A549 (cell line): Measurements from ENCODE around the gene ARHGAP20. TPM values are rescaled to one million over a fixed set of nuclear protein-coding genes. Genes with fewer than 3 reads are reported as not detected.

Source experiments
- ATAC-seq, 2 experiments: fragments of 200-7000 bp in 1 of 2; fragments of >200 bp in 1 of 2; cut with Nextera tagmentation in 1 of 2; cut with Tn5 transposase in 1 of 2; 3 replicates each; pipeline versions ENCODE4 v1.8.0 to v1.9.1; 2018 to 2020; ENCODE audit warnings: mild to moderate bottlenecking in 1 of 2, moderate library complexity in 1 of 2
- CTCF ChIA-PET: fragments of 300-600 bp; sonication (Branson Sonifier 250); formaldehyde crosslinking; extraction: SDS; loops from one replicate; lab custom pipeline; 2021; ENCODE audit warnings: antibody characterized with exemption, inconsistent platforms; lab: Yijun Ruan, JAX
- POLR2A ChIA-PET: fragments of 350-600 bp; formaldehyde crosslinking; extraction: SDS; loops from one replicate; lab custom pipeline; 2021; ENCODE audit warnings: antibody characterized with exemption, inconsistent platforms; lab: Yijun Ruan, JAX
- DNase-seq, 2 experiments: peaks; one replicate each; pipeline versions ENCODE4 v3.0.0 to v3.0.0-alpha.2; 2011 to 2016; ENCODE audit warnings: low read depth in 1 of 2, low spot score in 1 of 2
- FAIRE-seq: peaks from 2 replicates; lab custom pipeline; 2011; peaks lifted over from hg19 to GRCh38; lab: Jason Lieb, UNC
- H3K27ac ChIP-seq, 2 experiments: fragments of >200 bp; sonication (Bioruptor Twin); formaldehyde crosslinking; 3 replicates each; pipeline ENCODE4 v1.5.1; 2016 to 2017
- H3K4me1 ChIP-seq: fragments of >200 bp; sonication (Bioruptor Twin); formaldehyde crosslinking; 3 replicates; pipeline ENCODE4 v1.6.1; 2016
- H3K4me2 ChIP-seq: fragments of >200 bp; sonication (Bioruptor Twin); formaldehyde crosslinking; 3 replicates; pipeline ENCODE4 v1.6.1; 2016
- H3K4me3 ChIP-seq: fragments of >200 bp; sonication (Bioruptor Twin); formaldehyde crosslinking; 3 replicates; pipeline ENCODE4 v1.5.1; 2016
- H3K9me3 ChIP-seq: fragments of >200 bp; sonication (Bioruptor Twin); formaldehyde crosslinking; 3 replicates; pipeline ENCODE4 v1.6.1; 2016
- CBX2 ChIP-seq: fragments of 200-600 bp; sonication (generic); IDR thresholded peaks from 2 replicates; pipeline ENCODE4 v1.6.1; 2016; ENCODE audit warnings: low read depth, mild to moderate bottlenecking, borderline replicate concordance
- CHD2 ChIP-seq: fragments of 150-350 bp; IDR thresholded peaks from 2 replicates; pipeline ENCODE4 v1.6.1; 2014; ENCODE audit warnings: low read length; ENCODE audit not compliant: partially characterized antibody
- EHF ChIP-seq: fragments of 250-450 bp; sonication (Bioruptor Pico); IDR thresholded peaks from 2 replicates; pipeline ENCODE4 v1.5.0; 2020; ENCODE audit warnings: mild to moderate bottlenecking
- EHMT2 ChIP-seq: fragments of 200-600 bp; sonication (generic); IDR thresholded peaks from 2 replicates; pipeline ENCODE4 v1.6.1; 2016; ENCODE audit warnings: antibody characterized with exemption, low read depth, mild to moderate bottlenecking, moderate library complexity
- ESRRA ChIP-seq: fragments of 150-350 bp; IDR thresholded peaks from 2 replicates; pipeline ENCODE4 v1.6.1; 2014; ENCODE audit warnings: mild to moderate bottlenecking, low read length, borderline replicate concordance
- FOSB ChIP-seq: fragments of 250-450 bp; sonication (Bioruptor Pico); IDR thresholded peaks from 2 replicates; pipeline ENCODE4 v1.5.0; 2020; ENCODE audit warnings: mild to moderate bottlenecking, moderate library complexity
- HEYL ChIP-seq: fragments of 250-450 bp; sonication (Bioruptor Pico); IDR thresholded peaks from 2 replicates; pipeline ENCODE4 v1.8.0; 2021; ENCODE audit warnings: mild to moderate bottlenecking, moderate library complexity
- HOXA7 ChIP-seq: fragments of 250-450 bp; sonication (Bioruptor Pico); IDR thresholded peaks from 2 replicates; pipeline ENCODE4 v1.5.0; 2020; ENCODE audit warnings: mild to moderate bottlenecking, moderate library complexity
- JUNB ChIP-seq: fragments of >200 bp; sonication (Bioruptor Twin); formaldehyde crosslinking; IDR thresholded peaks from 2 replicates; pipeline ENCODE4 v1.6.1; 2016
- KDM5A ChIP-seq: fragments of 200-600 bp; sonication (generic); IDR thresholded peaks from 2 replicates; pipeline ENCODE4 v1.6.1; 2016; ENCODE audit warnings: antibody characterized with exemption, mild to moderate bottlenecking
- MAZ ChIP-seq: fragments of 150-350 bp; IDR thresholded peaks from 2 replicates; pipeline ENCODE4 v1.6.1; 2014; ENCODE audit warnings: antibody characterized with exemption, low read depth, low read length, borderline replicate concordance
- NR3C1 ChIP-seq: fragments of >200 bp; sonication (Bioruptor Twin); formaldehyde crosslinking; IDR thresholded peaks from 3 replicates; pipeline ENCODE4 v1.6.1; 2017
- PHF8 ChIP-seq: fragments of 200-600 bp; sonication (generic); IDR thresholded peaks from 2 replicates; pipeline ENCODE4 v1.6.1; 2016; ENCODE audit warnings: low read depth, mild to moderate bottlenecking, antibody characterized with exemption, moderate library complexity, borderline replicate concordance
- RAD21 ChIP-seq, 2 experiments: fragments of >200 bp in 1 of 2; sonication (Bioruptor Twin) in 1 of 2; formaldehyde crosslinking in 1 of 2; IDR thresholded peaks in 1 of 2; conservative IDR thresholded peaks in 1 of 2; 2 replicates in 1 of 2; 3 replicates in 1 of 2; pipeline ENCODE4 v1.6.1; 2012 to 2018; ENCODE audit warnings: inconsistent platforms in 1 of 2
- RFX5 ChIP-seq: fragments of 450-650 bp; IDR thresholded peaks from 2 replicates; pipeline ENCODE4 v1.7.1; 2014; ENCODE audit warnings: antibody characterized with exemption, mild to moderate bottlenecking, moderate library complexity
- SMC3 ChIP-seq: fragments of >200 bp; sonication (Bioruptor Twin); formaldehyde crosslinking; IDR thresholded peaks from 3 replicates; pipeline ENCODE4 v1.6.1; 2018; ENCODE audit warnings: inconsistent platforms
- ZNF302 ChIP-seq: fragments of 250-450 bp; sonication (Bioruptor Pico); IDR thresholded peaks from 2 replicates; pipeline ENCODE4 v1.9.0; 2021; ENCODE audit warnings: inconsistent platforms, mild to moderate bottlenecking, moderate library complexity
- ZSCAN20 ChIP-seq: fragments of 250-450 bp; sonication (Bioruptor Pico); IDR thresholded peaks from 2 replicates; pipeline ENCODE4 v1.8.0; 2022; ENCODE audit warnings: mild to moderate bottlenecking, moderate library complexity
- WGBS: methylation state at CpG from one replicate; pipeline ENCODE4 v1.1.6; 2017; ENCODE audit errors: missing lambda C conversion rate; 5-methylcytosine and 5-hydroxymethylcytosine counted together
- polyA plus RNA-seq, 4 experiments: library from polyadenylated mRNA; depleted of rRNA in 3 of 4; stranded (reverse); fragments of >200 nt; fragmentation: RNase III in 1 of 4; extraction: RNeasy Plus Mini Kit Qiagen cat#74134 plus additional on column Dnase treatment in 1 of 4; gene quantifications; 2 replicates in 3 of 4; 3 replicates in 1 of 4; pipeline ENCODE4 v1.2.3, GENCODE V29; 2011 to 2017
- TF ChIP-seq, protein P1 (sequence below): fragments of 150-350 bp; IDR thresholded peaks from 2 replicates; pipeline ENCODE4 v1.6.1; 2014; ENCODE audit warnings: low read depth, mild to moderate bottlenecking, low read length
- TF ChIP-seq, protein P2 (sequence below): IDR thresholded peaks from 2 replicates; pipeline ENCODE4 v1.6.1; 2012
- TF ChIP-seq, protein P3 (sequence below): fragments of >200 bp; sonication (Bioruptor Twin); formaldehyde crosslinking; IDR thresholded peaks from 3 replicates; pipeline ENCODE4 v1.5.1; 2016

Gene ARHGAP20
- polyA plus RNA-seq, 2 of the 4 experiments (the other 2 are of a cell fraction): 0.01 TPM; not detected in 1

DNA sequence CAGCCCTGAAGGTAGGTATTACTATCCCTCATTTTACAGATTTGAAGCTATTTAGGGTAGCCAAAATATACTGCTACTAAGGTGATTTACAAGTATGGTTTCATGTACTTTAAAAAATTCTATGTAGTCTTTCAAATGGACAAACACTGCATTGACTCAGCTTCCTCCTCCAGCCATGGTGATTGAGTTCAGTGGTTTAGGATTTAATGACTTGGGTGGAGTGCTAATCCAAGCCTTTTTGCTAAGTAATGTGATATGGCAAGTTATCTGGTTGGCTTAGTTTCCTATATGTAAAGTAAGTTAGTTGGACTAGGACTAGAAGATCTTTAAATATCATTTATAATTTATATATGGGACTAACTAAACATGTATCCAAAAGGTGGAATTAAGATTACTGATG, 77.9 kb downstream of the ARHGAP20 start:
- Histone ChIP-seq H3K4me2 (no peak overlapping the region), H3K4me3 (no peak overlapping the region), H3K4me1 (no peaks in the 10 kb centered on the region), H3K27ac (no peak overlapping the region), H3K9me3 (no peaks in the 10 kb centered on the region)
- DNase-seq (no peak), FAIRE-seq (no peak), ATAC-seq (no peak)
- ChIA-PET POLR2A (no interaction called here), CTCF (no interaction called here)
- TF ChIP-seq KDM5A (no peak), JUNB (no peak)
- TF ChIP-seq, protein P1, sequence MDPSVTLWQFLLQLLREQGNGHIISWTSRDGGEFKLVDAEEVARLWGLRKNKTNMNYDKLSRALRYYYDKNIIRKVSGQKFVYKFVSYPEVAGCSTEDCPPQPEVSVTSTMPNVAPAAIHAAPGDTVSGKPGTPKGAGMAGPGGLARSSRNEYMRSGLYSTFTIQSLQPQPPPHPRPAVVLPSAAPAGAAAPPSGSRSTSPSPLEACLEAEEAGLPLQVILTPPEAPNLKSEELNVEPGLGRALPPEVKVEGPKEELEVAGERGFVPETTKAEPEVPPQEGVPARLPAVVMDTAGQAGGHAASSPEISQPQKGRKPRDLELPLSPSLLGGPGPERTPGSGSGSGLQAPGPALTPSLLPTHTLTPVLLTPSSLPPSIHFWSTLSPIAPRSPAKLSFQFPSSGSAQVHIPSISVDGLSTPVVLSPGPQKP: no peak

DNA sequence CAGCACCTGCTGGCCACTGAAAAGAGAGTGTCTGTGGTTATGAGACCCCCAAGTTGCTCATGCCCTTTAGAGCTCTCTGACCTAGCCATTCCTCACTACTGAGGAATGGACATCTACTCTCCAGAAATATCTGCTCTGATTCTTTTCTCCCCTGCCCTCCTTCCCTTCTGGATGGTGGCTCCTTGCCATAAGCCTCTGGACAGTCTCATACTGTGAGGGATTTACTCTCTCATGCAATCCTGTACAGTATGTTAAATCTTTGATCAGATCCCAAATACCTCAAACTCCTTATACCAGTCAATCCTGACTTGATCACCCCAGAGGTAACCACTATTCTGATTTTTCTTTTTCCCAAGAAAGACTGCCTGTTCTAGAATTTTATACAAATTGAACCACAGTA, 80.7 kb downstream of the ARHGAP20 start:
- no peak for TF ChIP-seq ZNF302 (CRISPR knock-in tag)
- TF ChIP-seq, protein P2, sequence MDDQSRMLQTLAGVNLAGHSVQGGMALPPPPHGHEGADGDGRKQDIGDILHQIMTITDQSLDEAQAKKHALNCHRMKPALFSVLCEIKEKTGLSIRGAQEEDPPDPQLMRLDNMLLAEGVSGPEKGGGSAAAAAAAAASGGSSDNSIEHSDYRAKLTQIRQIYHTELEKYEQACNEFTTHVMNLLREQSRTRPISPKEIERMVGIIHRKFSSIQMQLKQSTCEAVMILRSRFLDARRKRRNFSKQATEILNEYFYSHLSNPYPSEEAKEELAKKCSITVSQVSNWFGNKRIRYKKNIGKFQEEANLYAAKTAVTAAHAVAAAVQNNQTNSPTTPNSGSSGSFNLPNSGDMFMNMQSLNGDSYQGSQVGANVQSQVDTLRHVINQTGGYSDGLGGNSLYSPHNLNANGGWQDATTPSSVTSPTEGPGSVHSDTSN: no peak
- no peak for TF ChIP-seq RAD21 (conservative IDR thresholded peaks at IDR 0.05 in 1 of 2, IDR thresholded peaks at IDR 0.05 in 1 of 2)
- TF ChIP-seq NR3C1: no peak
- TF ChIP-seq EHMT2: no peak
- TF ChIP-seq EHF (CRISPR knock-in tag): no peak
- no peak for TF ChIP-seq CBX2
- TF ChIP-seq SMC3: no peak
- no peak for TF ChIP-seq HEYL (CRISPR knock-in tag)
- TF ChIP-seq PHF8: no peak
- TF ChIP-seq CHD2: no peak
- POLR2A ChIA-PET: no interaction called here

DNA sequence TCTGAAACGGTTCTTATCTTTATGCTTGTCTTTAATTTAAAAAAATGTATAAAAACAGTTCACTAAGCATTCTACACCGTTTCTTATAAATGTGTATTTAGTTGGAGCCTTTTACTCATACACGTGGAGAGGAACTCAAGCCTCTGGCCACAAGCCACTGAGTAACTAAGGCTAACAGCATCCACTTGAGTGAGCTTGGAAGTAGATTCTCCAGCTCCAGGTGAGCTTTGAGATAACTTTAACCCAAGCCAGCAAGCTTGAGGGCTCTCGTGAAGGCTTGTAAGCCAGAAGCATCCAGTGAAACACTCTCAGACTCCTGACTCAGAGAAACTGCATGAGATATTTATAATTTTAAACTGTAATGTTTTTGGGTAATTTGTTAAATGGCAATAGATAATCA, 82.6 kb downstream of the ARHGAP20 start:
- Histone ChIP-seq H3K4me3 (no peak overlapping the region), H3K27ac (no peak overlapping the region), H3K4me2 (no peak overlapping the region), H3K4me1 (no peaks in the 10 kb centered on the region), H3K9me3 (no peaks in the 10 kb centered on the region)
- ChIA-PET CTCF (no interaction called here), POLR2A (no interaction called here)
- TF ChIP-seq ZSCAN20 (no peak), MAZ (no peak), EHMT2 (no peak), HOXA7 (no peak), RFX5 (no peak), ESRRA (no peak), FOSB (CRISPR knock-in tag) (no peak)
- TF ChIP-seq, protein P1: no peak
- TF ChIP-seq, protein P3, sequence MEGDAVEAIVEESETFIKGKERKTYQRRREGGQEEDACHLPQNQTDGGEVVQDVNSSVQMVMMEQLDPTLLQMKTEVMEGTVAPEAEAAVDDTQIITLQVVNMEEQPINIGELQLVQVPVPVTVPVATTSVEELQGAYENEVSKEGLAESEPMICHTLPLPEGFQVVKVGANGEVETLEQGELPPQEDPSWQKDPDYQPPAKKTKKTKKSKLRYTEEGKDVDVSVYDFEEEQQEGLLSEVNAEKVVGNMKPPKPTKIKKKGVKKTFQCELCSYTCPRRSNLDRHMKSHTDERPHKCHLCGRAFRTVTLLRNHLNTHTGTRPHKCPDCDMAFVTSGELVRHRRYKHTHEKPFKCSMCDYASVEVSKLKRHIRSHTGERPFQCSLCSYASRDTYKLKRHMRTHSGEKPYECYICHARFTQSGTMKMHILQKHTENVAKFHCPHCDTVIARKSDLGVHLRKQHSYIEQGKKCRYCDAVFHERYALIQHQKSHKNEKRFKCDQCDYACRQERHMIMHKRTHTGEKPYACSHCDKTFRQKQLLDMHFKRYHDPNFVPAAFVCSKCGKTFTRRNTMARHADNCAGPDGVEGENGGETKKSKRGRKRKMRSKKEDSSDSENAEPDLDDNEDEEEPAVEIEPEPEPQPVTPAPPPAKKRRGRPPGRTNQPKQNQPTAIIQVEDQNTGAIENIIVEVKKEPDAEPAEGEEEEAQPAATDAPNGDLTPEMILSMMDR: no peak
- no peak for FAIRE-seq
- no peak for ATAC-seq
- WGBS: 0% methylated on average over 4 of the region's 4 CpGs
- DNase-seq: no peak

More for the DNA sequence above, 80.7 kb downstream of the ARHGAP20 start:
- no peaks in the 10 kb centered on the region for H3K4me1 ChIP-seq
- no peak for DNase-seq
- no peak for FAIRE-seq
- no peak overlapping the region for H3K27ac ChIP-seq
- ATAC-seq: no peak
- CTCF ChIA-PET: no interaction called here
- no peak overlapping the region for H3K4me3 ChIP-seq
- H3K4me2 ChIP-seq: no peak overlapping the region
- H3K9me3 ChIP-seq: no peaks in the 10 kb centered on the region
